Ovary (tissue), 9 donors: ENCODE measurements around the gene GNG7. TPM values are rescaled to one million over a fixed set of nuclear protein-coding genes. Genes with fewer than 3 reads are reported as not detected.

Experiments
- DNase-seq, 5 donors: peaks; one replicate each; pipeline ENCODE4 v3.0.0-alpha.2; 2019 to 2020
- H3K27ac ChIP-seq, 2 donors: fragments of 200-600 bp; one replicate each; pipeline versions ENCODE4 v1.5.1 to v1.8.0; 2019 to 2022
- H3K27me3 ChIP-seq: fragments of 200-600 bp; one replicate; pipeline ENCODE4 v1.8.0; 2022
- H3K36me3 ChIP-seq: fragments of 200-600 bp; sonication (generic); one replicate; pipeline ENCODE4 v1.5.1; 2019
- H3K4me1 ChIP-seq: one replicate; pipeline ENCODE4 v1.8.1; 2013; ENCODE audit warnings: mild to moderate bottlenecking, moderate library complexity; ENCODE audit not compliant: insufficient read depth
- H3K4me3 ChIP-seq: fragments of 200-600 bp; sonication (generic); one replicate; pipeline ENCODE4 v1.5.1; 2017
- H3K9me3 ChIP-seq, 2 donors: fragments of 200-600 bp in 1 of 2; sonication (generic) in 1 of 2; one replicate each; pipeline versions ENCODE4 v1.5.1 to v1.8.1; 2013 to 2019; ENCODE audit warnings: mild to moderate bottlenecking in 1 of 2, moderate library complexity in 1 of 2
- CTCF ChIP-seq, 3 donors: fragments of 450-650 bp in 2 of 3; fragments of 200-600 bp in 1 of 3; IDR thresholded peaks; one replicate each; pipeline versions ENCODE4 v1.5.1 to v1.8.0; 2016 to 2022; ENCODE audit warnings: antibody characterized with exemption in 3 of 3, mild to moderate bottlenecking in 1 of 3
- EP300 ChIP-seq: sonication (generic); formaldehyde crosslinking; IDR thresholded peaks from one replicate; pipeline ENCODE4 v1.6.1; 2017; ENCODE audit warnings: antibody characterized with exemption
- POLR2A ChIP-seq: fragments of 450-650 bp; IDR thresholded peaks from one replicate; pipeline ENCODE4 v1.6.1; 2017; ENCODE audit warnings: antibody characterized with exemption, mild to moderate bottlenecking, moderate library complexity
- WGBS, 3 donors: extraction: QIAGEN DNeasy Blood & Tissue Kit in 1 of 3; methylation state at CpG; one replicate each; pipeline versions ENCODE4 v1.1.5 to v1.1.7; 2013 to 2017; 5-methylcytosine and 5-hydroxymethylcytosine counted together
- intact Hi-C, 4 donors: fragments of 100-400 bp; cut with DNase I; formaldehyde crosslinking; loops; one replicate each; pipeline versions ENCODE4 v1.11.0 to v1.15.1; 2022 to 2023
- polyA plus RNA-seq, 2 donors: library from polyadenylated mRNA; stranded (reverse); fragments of 200-250 nt in 1 of 2; fragments of 350-450 nt in 1 of 2; fragmentation: Illumina TruSeq in 1 of 2; extraction: RNeasy Lipid Tissue Mini Kit (QIAGEN cat#74804) in 1 of 2; gene quantifications; one replicate each; pipeline ENCODE4 v1.2.3, GENCODE V29; 2013 to 2014
- total RNA-seq, 7 donors: library from RNA; depleted of rRNA in 2 of 7; stranded (reverse); fragments of >200 nt in 2 of 7; fragmentation: NEBNext Ultra II Directional in 3 of 7; extraction: Animal tissue kit (Norgen Biotek cat#: 25700) in 3 of 7; gene quantifications; one replicate each; pipeline versions ENCODE4 v1.1.0 to v1.2.4, GENCODE V29; 2016 to 2023
- donor health status: DM: no; HTN: no; CAD: no; lungs with moderate emphysema.
- donor health status: DM: no; HTN: no; CAD: no.
- donor health status: Bipolar disorder and iron deficiency.
- donor health status: DM: yes; HTN: yes; CAD: no.
- donor health status: DM: no; HTN: no; CAD: no.
- donor health status: DM: yes; HTN: yes; CAD: no.

GNG7 gene
- total and polyA plus RNA-seq, 9 donors: 4.1 to 36.3 (median 15.1) TPM

GRCh38 chr19:2736550-2737190, 34.2 kb upstream of the GNG7 start:
- 94 to 98% (median 96%) methylated on average over 15 of the region's 15 CpGs for WGBS, 3 donors
- no peak overlapping the region for H3K4me3 ChIP-seq
- DNase-seq: no peak
- intact Hi-C loops: no loop called here
- TF ChIP-seq EP300 (no peak), CTCF (IDR thresholded peaks at IDR 0.05) (no peak), POLR2A (no peak)
- no peaks in the 10 kb centered on the region for H3K9me3 ChIP-seq
- no peaks in the 10 kb centered on the region for H3K27me3 ChIP-seq
- H3K36me3 ChIP-seq: no peaks in the 10 kb centered on the region
- peaks cover 5% of the 10 kb centered on the region for H3K4me1 ChIP-seq
- no peak overlapping the region for H3K27ac ChIP-seq

- no peak overlapping the region for H3K4me3 ChIP-seq
- H3K36me3 ChIP-seq: no peaks in the 10 kb centered on the region
- 88 to 96% (median 94%) methylated on average over 9 to 12 of the region's 12 CpGs for WGBS, 3 donors
- intact Hi-C loops: no loop called here
- no peak for DNase-seq
- H3K9me3 ChIP-seq: no peaks in the 10 kb centered on the region
- H3K27me3 ChIP-seq: no peaks in the 10 kb centered on the region
- no peak for TF ChIP-seq EP300
- no peak for TF ChIP-seq POLR2A
- TF ChIP-seq CTCF (IDR thresholded peaks at IDR 0.05): no peak
- H3K27ac ChIP-seq: no peak overlapping the region
- H3K4me1 ChIP-seq: peaks cover 5% of the 10 kb centered on the region
Observed at GRCh38 chr19:2735374-2735773, 32.9 kb upstream of the GNG7 start.

- no peak overlapping the region for H3K4me3 ChIP-seq
- WGBS, 3 donors: 86 to 88% (median 86%) methylated on average over 26 of the region's 26 CpGs
- peaks cover 5% of the 10 kb centered on the region for H3K4me1 ChIP-seq
- no peak for TF ChIP-seq EP300
- TF ChIP-seq CTCF (IDR thresholded peaks at IDR 0.05): no peak
- no peak for TF ChIP-seq POLR2A
- no peaks in the 10 kb centered on the region for H3K36me3 ChIP-seq
- H3K9me3 ChIP-seq: no peaks in the 10 kb centered on the region
- H3K27me3 ChIP-seq: no peaks in the 10 kb centered on the region
- intact Hi-C loops: no loop called here
- H3K27ac ChIP-seq: no peak overlapping the region
- no peak for DNase-seq
Observed at GRCh38 chr19:2734589-2735288, 32.2 kb upstream of the GNG7 start.

GRCh38 chr19:2733930-2734588, 31.6 kb upstream of the GNG7 start:
- no peak overlapping the region for H3K27ac ChIP-seq
- peaks cover 3% of the 10 kb centered on the region for H3K4me1 ChIP-seq
- H3K27me3 ChIP-seq: no peaks in the 10 kb centered on the region
- 81 to 83% (median 82%) methylated on average over 35 of the region's 35 CpGs for WGBS, 3 donors
- no peak overlapping the region for H3K4me3 ChIP-seq
- TF ChIP-seq POLR2A (no peak), CTCF (IDR thresholded peaks at IDR 0.05) (no peak), EP300 (no peak)
- no peaks in the 10 kb centered on the region for H3K36me3 ChIP-seq
- DNase-seq: no peak
- no peaks in the 10 kb centered on the region for H3K9me3 ChIP-seq
- intact Hi-C loops: no loop called here
